HepG2 (cell line): ENCODE data around the gene PDIA6. TPM values are rescaled to one million over a fixed set of nuclear protein-coding genes. Genes with fewer than 3 reads are reported as not detected.

ENCODE experiments used
- ARNT ChIP-seq: fragments of 450-650 bp; IDR thresholded peaks from 2 replicates; pipeline ENCODE4 v1.6.1; 2017
- ASH2L ChIP-seq: fragments of 300-600, 200-600 bp; sonication (generic); IDR thresholded peaks from 2 replicates; pipeline ENCODE4 v1.7.0; 2017; ENCODE audit warnings: low read depth, mild to moderate bottlenecking, moderate library complexity, mixed read lengths, low read length; ENCODE audit not compliant: insufficient read length
- CBX5 ChIP-seq: sonication (generic); formaldehyde crosslinking; IDR thresholded peaks from 2 replicates; pipeline ENCODE4 v1.4.0; 2020; ENCODE audit warnings: missing genetic modification reagents, borderline replicate concordance
- GABPB1 ChIP-seq: IDR thresholded peaks from 2 replicates; pipeline ENCODE4 v1.6.1; 2016; ENCODE audit warnings: mild to moderate bottlenecking, missing genetic modification reagents, moderate library complexity, missing compliant biosample characterization
- MAFK ChIP-seq, 2 experiments: IDR thresholded peaks in 1 of 2; conservative IDR thresholded peaks in 1 of 2; 2 replicates each; pipeline ENCODE4 v1.6.1; 2011; ENCODE audit warnings: improper control_type of control experiment in 2 of 2, low read length in 2 of 2
- PHF20 ChIP-seq: sonication (generic); formaldehyde crosslinking; IDR thresholded peaks from 2 replicates; pipeline ENCODE4 v1.5.0; 2020; ENCODE audit warnings: mild to moderate bottlenecking, missing genetic modification reagents
- PITX1 ChIP-seq: sonication (generic); formaldehyde crosslinking; IDR thresholded peaks from 2 replicates; pipeline ENCODE4 v1.5.1; 2020; ENCODE audit warnings: mild to moderate bottlenecking, missing genetic modification reagents
- RARA ChIP-seq: IDR thresholded peaks from 2 replicates; pipeline ENCODE4 v1.6.1; 2016; ENCODE audit warnings: missing genetic modification reagents, missing compliant biosample characterization
- RARG ChIP-seq: sonication (generic); formaldehyde crosslinking; IDR thresholded peaks from 2 replicates; pipeline ENCODE4 v1.4.0; 2020; ENCODE audit warnings: low read depth, mild to moderate bottlenecking, missing genetic modification reagents
- RBAK ChIP-seq: sonication (generic); formaldehyde crosslinking; IDR thresholded peaks from 2 replicates; pipeline ENCODE4 v1.5.1; 2020; ENCODE audit warnings: mild to moderate bottlenecking, missing genetic modification reagents
- RXRB ChIP-seq: IDR thresholded peaks from 2 replicates; pipeline ENCODE4 v1.6.1; 2016; ENCODE audit warnings: borderline replicate concordance, missing genetic modification reagents, missing compliant biosample characterization
- ZNF10 ChIP-seq: sonication (generic); formaldehyde crosslinking; IDR thresholded peaks from 2 replicates; pipeline ENCODE4 v1.4.0; 2020; ENCODE audit warnings: mild to moderate bottlenecking, low read depth, missing genetic modification reagents, borderline replicate concordance
- ZNF205 ChIP-seq: IDR thresholded peaks from 2 replicates; pipeline ENCODE4 v1.6.1; 2018; ENCODE audit warnings: missing biosample characterization, missing genetic modification reagents
- ZNF207 ChIP-seq: fragments of 450-650 bp; IDR thresholded peaks from 2 replicates; pipeline ENCODE4 v1.6.1; 2016; ENCODE audit warnings: antibody characterized with exemption, borderline replicate concordance
- ZNF496 ChIP-seq: sonication (generic); formaldehyde crosslinking; IDR thresholded peaks from 2 replicates; pipeline ENCODE4 v1.8.1; 2023; ENCODE audit warnings: mild to moderate bottlenecking, moderate library complexity, missing genetic modification reagents; ENCODE audit not compliant: insufficient replicate concordance
- ZNF556 ChIP-seq: sonication (generic); formaldehyde crosslinking; IDR thresholded peaks from 2 replicates; pipeline ENCODE4 v1.4.0; 2020; ENCODE audit warnings: mild to moderate bottlenecking, missing genetic modification reagents, borderline replicate concordance
- ZNF558 ChIP-seq: sonication (generic); formaldehyde crosslinking; IDR thresholded peaks from 2 replicates; pipeline ENCODE4 v1.9.0; 2022; ENCODE audit warnings: mild to moderate bottlenecking, missing genetic modification reagents, borderline replicate concordance
- ZNF605 ChIP-seq: sonication (generic); formaldehyde crosslinking; IDR thresholded peaks from 2 replicates; pipeline ENCODE4 v1.8.0; 2022; ENCODE audit warnings: mild to moderate bottlenecking, missing genetic modification reagents
- ZNF607 ChIP-seq: sonication (generic); formaldehyde crosslinking; IDR thresholded peaks from 2 replicates; pipeline ENCODE4 v1.5.1; 2020; ENCODE audit warnings: missing genetic modification reagents, mild to moderate bottlenecking, borderline replicate concordance
- polyA plus RNA-seq, 8 experiments: library from polyadenylated mRNA; depleted of rRNA in 3 of 8; stranded (reverse) in 7 of 8; unstranded in 1 of 8; fragments of >200 nt; fragmentation: Illumina TruSeq in 4 of 8; extraction: Trizol in 4 of 8; gene quantifications; 2 replicates each; pipeline versions ENCODE4 v1.2.1 to v1.2.3, GENCODE V29; 2011 to 2016; ENCODE audit warnings: low read depth in 4 of 8, missing spikeins in 1 of 8, mixed read lengths in 1 of 8; ENCODE audit not compliant: insufficient read depth in 1 of 8
- total RNA-seq, 5 experiments: library from RNA; depleted of rRNA; stranded (reverse); fragments of >200 nt; fragmentation: Illumina TruSeq; extraction: Trizol; gene quantifications; 2 replicates each; pipeline ENCODE4 v1.2.3, GENCODE V29; 2016; ENCODE audit warnings: low read depth in 1 of 5
- TF ChIP-seq, protein P1 (sequence below): sonication (generic); formaldehyde crosslinking; IDR thresholded peaks from 2 replicates; pipeline ENCODE4 v1.4.0; 2020; ENCODE audit warnings: missing genetic modification reagents, borderline replicate concordance
- TF ChIP-seq, protein P2 (sequence below): IDR thresholded peaks from 2 replicates; pipeline ENCODE4 v1.6.1; 2016; ENCODE audit warnings: low read depth, borderline replicate concordance
- TF ChIP-seq, protein P3 (sequence below): sonication (generic); formaldehyde crosslinking; IDR thresholded peaks from 2 replicates; pipeline ENCODE4 v1.4.0; 2020; ENCODE audit warnings: low read depth, mild to moderate bottlenecking, missing genetic modification reagents
- TF ChIP-seq, protein P4 (sequence below): sonication (generic); formaldehyde crosslinking; IDR thresholded peaks from 2 replicates; pipeline ENCODE4 v1.4.0; 2020; ENCODE audit warnings: missing genetic modification reagents, low read depth, mild to moderate bottlenecking, borderline replicate concordance

Gene PDIA6
- total and polyA plus RNA-seq, 2 of the 13 experiments (the other 11 are each of a cell fraction or from before 2014, with no cell fraction given) = 586 to 642 TPM

DNA sequence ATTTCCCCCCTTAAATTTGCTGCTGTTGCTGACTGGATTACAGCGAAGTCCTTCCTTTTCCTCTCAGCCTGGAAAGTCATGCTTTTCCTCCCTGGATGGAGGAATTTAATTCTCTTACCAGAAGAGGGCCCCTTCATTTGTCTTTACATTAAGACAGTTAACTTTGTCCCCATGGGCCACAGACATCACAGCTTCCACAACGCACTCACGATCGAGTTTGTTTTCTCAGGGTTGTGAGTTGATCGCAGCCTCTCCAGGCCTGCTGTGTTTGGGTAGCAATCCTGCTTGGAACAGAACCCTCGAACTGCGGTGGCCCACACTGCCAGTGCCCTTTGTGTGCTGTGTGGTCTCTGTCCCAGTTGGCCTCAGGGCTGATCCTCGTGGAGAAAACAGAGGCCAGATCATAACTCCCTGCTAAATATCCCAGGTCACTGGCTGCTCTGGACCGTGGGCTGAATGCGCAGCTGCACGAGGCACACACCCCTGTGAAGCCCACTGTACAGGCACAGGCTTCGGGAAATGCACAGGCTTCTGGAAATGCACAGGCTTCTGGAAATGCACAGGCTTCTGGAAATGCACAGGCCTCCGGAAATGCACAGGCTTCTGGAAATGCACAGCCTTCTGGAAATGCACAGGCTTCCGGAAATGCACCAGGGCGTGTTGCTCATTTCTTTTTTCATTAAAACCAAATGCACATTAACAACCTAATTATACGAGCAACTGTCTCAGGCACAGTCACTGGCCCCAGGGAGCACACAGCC is 2.2 kb upstream of the PDIA6 start (continued):
- no peak for TF ChIP-seq CBX5
- no peak for TF ChIP-seq ZNF207
- TF ChIP-seq, protein P1, sequence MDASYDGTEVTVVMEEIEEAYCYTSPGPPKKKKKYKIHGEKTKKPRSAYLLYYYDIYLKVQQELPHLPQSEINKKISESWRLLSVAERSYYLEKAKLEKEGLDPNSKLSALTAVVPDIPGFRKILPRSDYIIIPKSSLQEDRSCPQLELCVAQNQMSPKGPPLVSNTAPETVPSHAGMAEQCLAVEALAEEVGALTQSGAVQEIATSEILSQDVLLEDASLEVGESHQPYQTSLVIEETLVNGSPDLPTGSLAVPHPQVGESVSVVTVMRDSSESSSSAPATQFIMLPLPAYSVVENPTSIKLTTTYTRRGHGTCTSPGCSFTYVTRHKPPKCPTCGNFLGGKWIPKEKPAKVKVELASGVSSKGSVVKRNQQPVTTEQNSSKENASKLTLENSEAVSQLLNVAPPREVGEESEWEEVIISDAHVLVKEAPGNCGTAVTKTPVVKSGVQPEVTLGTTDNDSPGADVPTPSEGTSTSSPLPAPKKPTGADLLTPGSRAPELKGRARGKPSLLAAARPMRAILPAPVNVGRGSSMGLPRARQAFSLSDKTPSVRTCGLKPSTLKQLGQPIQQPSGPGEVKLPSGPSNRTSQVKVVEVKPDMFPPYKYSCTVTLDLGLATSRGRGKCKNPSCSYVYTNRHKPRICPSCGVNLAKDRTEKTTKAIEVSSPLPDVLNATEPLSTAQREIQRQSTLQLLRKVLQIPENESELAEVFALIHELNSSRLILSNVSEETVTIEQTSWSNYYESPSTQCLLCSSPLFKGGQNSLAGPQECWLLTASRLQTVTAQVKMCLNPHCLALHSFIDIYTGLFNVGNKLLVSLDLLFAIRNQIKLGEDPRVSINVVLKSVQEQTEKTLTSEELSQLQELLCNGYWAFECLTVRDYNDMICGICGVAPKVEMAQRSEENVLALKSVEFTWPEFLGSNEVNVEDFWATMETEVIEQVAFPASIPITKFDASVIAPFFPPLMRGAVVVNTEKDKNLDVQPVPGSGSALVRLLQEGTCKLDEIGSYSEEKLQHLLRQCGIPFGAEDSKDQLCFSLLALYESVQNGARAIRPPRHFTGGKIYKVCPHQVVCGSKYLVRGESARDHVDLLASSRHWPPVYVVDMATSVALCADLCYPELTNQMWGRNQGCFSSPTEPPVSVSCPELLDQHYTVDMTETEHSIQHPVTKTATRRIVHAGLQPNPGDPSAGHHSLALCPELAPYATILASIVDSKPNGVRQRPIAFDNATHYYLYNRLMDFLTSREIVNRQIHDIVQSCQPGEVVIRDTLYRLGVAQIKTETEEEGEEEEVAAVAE (CRISPR knock-in tag) = 0 out of 2 replicates have a peak, but pooled peaks have one; percentile 19
- TF ChIP-seq RXRB (CRISPR knock-in tag) = no peak
- TF ChIP-seq GABPB1 (CRISPR knock-in tag) = no peak
- TF ChIP-seq ZNF558 = no peak
- peak; percentile 21 for TF ChIP-seq ASH2L
- TF ChIP-seq PITX1 (CRISPR knock-in tag) = peak; percentile 11
- no peak for TF ChIP-seq PHF20
- no peak for TF ChIP-seq ZNF496 (CRISPR knock-in tag)
- no peak for TF ChIP-seq ARNT
- TF ChIP-seq ZNF556 (CRISPR knock-in tag) = no peak
- TF ChIP-seq, protein P2, sequence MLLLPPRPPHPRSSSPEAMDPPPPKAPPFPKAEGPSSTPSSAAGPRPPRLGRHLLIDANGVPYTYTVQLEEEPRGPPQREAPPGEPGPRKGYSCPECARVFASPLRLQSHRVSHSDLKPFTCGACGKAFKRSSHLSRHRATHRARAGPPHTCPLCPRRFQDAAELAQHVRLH (CRISPR knock-in tag) = peak; percentile 33; the same call in 1 of the 2 replicates
- TF ChIP-seq RARG = no peak
- TF ChIP-seq ZNF607 (CRISPR knock-in tag) = 0 out of 2 replicates have a peak, but pooled peaks have one; percentile 1
- TF ChIP-seq ZNF605 (CRISPR knock-in tag) = peak; percentile 27
- TF ChIP-seq MAFK (conservative IDR thresholded peaks at IDR 0.05 in 1 of 2, IDR thresholded peaks at IDR 0.05 in 1 of 2; ENCODE audit: low read length in 2 of 2) = no peak
- 0 out of 2 replicates have a peak, but pooled peaks have one; percentile 3 for TF ChIP-seq ZNF205 (CRISPR knock-in tag)
- no peak for TF ChIP-seq ZNF10
- TF ChIP-seq, protein P3, sequence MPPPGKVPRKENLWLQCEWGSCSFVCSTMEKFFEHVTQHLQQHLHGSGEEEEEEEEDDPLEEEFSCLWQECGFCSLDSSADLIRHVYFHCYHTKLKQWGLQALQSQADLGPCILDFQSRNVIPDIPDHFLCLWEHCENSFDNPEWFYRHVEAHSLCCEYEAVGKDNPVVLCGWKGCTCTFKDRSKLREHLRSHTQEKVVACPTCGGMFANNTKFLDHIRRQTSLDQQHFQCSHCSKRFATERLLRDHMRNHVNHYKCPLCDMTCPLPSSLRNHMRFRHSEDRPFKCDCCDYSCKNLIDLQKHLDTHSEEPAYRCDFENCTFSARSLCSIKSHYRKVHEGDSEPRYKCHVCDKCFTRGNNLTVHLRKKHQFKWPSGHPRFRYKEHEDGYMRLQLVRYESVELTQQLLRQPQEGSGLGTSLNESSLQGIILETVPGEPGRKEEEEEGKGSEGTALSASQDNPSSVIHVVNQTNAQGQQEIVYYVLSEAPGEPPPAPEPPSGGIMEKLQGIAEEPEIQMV (CRISPR knock-in tag) = 0 out of 2 replicates have a peak, but pooled peaks have one; percentile 18
- no peak for TF ChIP-seq RARA (CRISPR knock-in tag)
- TF ChIP-seq, protein P4, sequence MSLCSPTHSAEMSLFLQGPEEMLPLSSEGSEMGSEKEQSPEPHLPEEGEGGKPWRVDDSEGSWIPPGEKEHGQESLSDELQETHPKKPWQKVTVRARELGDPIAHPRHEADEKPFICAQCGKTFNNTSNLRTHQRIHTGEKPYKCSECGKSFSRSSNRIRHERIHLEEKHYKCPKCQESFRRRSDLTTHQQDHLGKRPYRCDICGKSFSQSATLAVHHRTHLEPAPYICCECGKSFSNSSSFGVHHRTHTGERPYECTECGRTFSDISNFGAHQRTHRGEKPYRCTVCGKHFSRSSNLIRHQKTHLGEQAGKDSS (CRISPR knock-in tag) = no peak
- no peak for TF ChIP-seq RBAK (CRISPR knock-in tag)
